K562 (cell line): ENCODE data around the gene ZNF467. TPM values are rescaled to one million over a fixed set of nuclear protein-coding genes. Genes with fewer than 3 reads are reported as not detected.

Experiments used
- CHAMP1 ChIP-seq: fragments of 450-650 bp; IDR thresholded peaks from 2 replicates; pipeline ENCODE4 v1.6.1; 2016; ENCODE audit warnings: mild to moderate bottlenecking
- FOXM1 ChIP-seq, 2 experiments: fragments of 450-650 bp in 1 of 2; sonication (generic) in 1 of 2; formaldehyde crosslinking in 1 of 2; IDR thresholded peaks; 2 replicates each; pipeline versions ENCODE4 v1.6.1 to v1.9.0; 2017 to 2022; ENCODE audit warnings: low read depth in 2 of 2, mild to moderate bottlenecking in 2 of 2, missing genetic modification reagents in 1 of 2, moderate library complexity in 1 of 2
- RAD51 ChIP-seq: fragments of 450-650 bp; IDR thresholded peaks from 2 replicates; pipeline ENCODE4 v1.7.1; 2016; ENCODE audit warnings: low read depth, mild to moderate bottlenecking, borderline replicate concordance
- RBM14 ChIP-seq: fragments of 200-400 bp; formaldehyde crosslinking; IDR thresholded peaks from 2 replicates; pipeline ENCODE4 v1.6.1; 2018; ENCODE audit warnings: low read depth, mild to moderate bottlenecking, low read length, moderate library complexity, borderline replicate concordance; ENCODE audit not compliant: insufficient read depth
- TFAP4 ChIP-seq: sonication (generic); formaldehyde crosslinking; IDR thresholded peaks from 2 replicates; pipeline ENCODE4 v1.8.0; 2022; ENCODE audit warnings: missing genetic modification reagents, mild to moderate bottlenecking, moderate library complexity, borderline replicate concordance
- ZBTB40 ChIP-seq, 2 experiments: fragments of 450-650 bp in 1 of 2; sonication (generic) in 1 of 2; formaldehyde crosslinking in 1 of 2; IDR thresholded peaks; 2 replicates each; pipeline versions ENCODE4 v1.7.1 to v1.9.0; 2016 to 2022; ENCODE audit warnings: inconsistent platforms in 1 of 2, mild to moderate bottlenecking in 1 of 2, missing genetic modification reagents in 1 of 2
- ZFX ChIP-seq: sonication (generic); formaldehyde crosslinking; IDR thresholded peaks from 2 replicates; pipeline ENCODE4 v1.8.0; 2022; ENCODE audit warnings: mild to moderate bottlenecking, missing genetic modification reagents, moderate library complexity
- ZNF740 ChIP-seq, 3 experiments: fragments of 200-800 bp in 1 of 3; sonication (Bioruptor generic) in 1 of 3; sonication (generic) in 1 of 3; formaldehyde crosslinking in 1 of 3; IDR thresholded peaks; 2 replicates each; pipeline versions ENCODE4 v1.6.1 to v1.8.0; 2016 to 2022; ENCODE audit warnings: mild to moderate bottlenecking in 2 of 3, missing compliant biosample characterization in 2 of 3, missing genetic modification characterization in 2 of 3, missing genetic modification reagents in 1 of 3
- ZNF785 ChIP-seq: fragments of 250-450 bp; sonication (Bioruptor Pico); IDR thresholded peaks from 2 replicates; pipeline ENCODE4 v1.4.0; 2020; ENCODE audit warnings: mild to moderate bottlenecking
- polyA plus RNA-seq, 8 experiments: library from polyadenylated mRNA; depleted of rRNA in 4 of 8; stranded (reverse) in 5 of 8; unstranded in 3 of 8; fragments of >200 nt; fragmentation: Nextera tagmentation in 2 of 8; fragmentation: Illumina TruSeq in 1 of 8; extraction: Ambion mirVana in 2 of 8; extraction: Trizol in 1 of 8; gene quantifications; 2 replicates each; pipeline versions ENCODE4 v1.2.1 to v1.2.3, GENCODE V29; 2011 to 2014; ENCODE audit warnings: inconsistent platforms in 1 of 8, missing spikeins in 1 of 8
- total RNA-seq, 7 experiments: library from RNA; depleted of rRNA in 6 of 7; stranded (reverse); fragments of >200 nt in 6 of 7; fragmentation: Illumina TruSeq in 2 of 7; extraction: Trizol in 2 of 7; gene quantifications; 2 replicates each; pipeline versions ENCODE4 v1.2.1 to v1.2.3, GENCODE V29; 2011 to 2021; ENCODE audit warnings: low replicate concordance in 1 of 7

The ZNF467 gene
- total and polyA plus RNA-seq, 9 of the 15 experiments (the other 6 are each of a cell fraction or from before 2014, with no cell fraction given), result 0.32 to 14.2 (median 1.7) TPM

GRCh38 chr7:149774237-149775175 is 1.1 kb upstream of the ZNF467 start (continued):
- TF ChIP-seq ZBTB40 (IDR thresholded peaks at IDR 0.05), result no peak
- no peak for TF ChIP-seq ZBTB40 (CRISPR knock-in tag; IDR thresholded peaks at IDR 0.05)
- peak; percentile 51; the same call in 1 of the 2 replicates for TF ChIP-seq TFAP4 (CRISPR knock-in tag)
- no peak for TF ChIP-seq RBM14
- 0 out of 2 replicates have a peak, but pooled peaks have one; percentile 2 for TF ChIP-seq ZNF740 (CRISPR knock-in tag; IDR thresholded peaks at IDR 0.05)
- TF ChIP-seq ZNF740 (tag; IDR thresholded peaks at IDR 0.05), result no peak
- no peak for TF ChIP-seq CHAMP1
- no peak for TF ChIP-seq ZNF785 (CRISPR knock-in tag)
- no peak for TF ChIP-seq RAD51
- TF ChIP-seq FOXM1 (IDR thresholded peaks at IDR 0.05; ENCODE audit: low read depth), result no peak
- no peak for TF ChIP-seq FOXM1 (CRISPR knock-in tag; IDR thresholded peaks at IDR 0.05; ENCODE audit: low read depth)
- TF ChIP-seq ZFX (CRISPR knock-in tag), result 0 out of 2 replicates have a peak, but pooled peaks have one; percentile 7
